Measurements from ENCODE around the gene HARBI1.

DNA sequence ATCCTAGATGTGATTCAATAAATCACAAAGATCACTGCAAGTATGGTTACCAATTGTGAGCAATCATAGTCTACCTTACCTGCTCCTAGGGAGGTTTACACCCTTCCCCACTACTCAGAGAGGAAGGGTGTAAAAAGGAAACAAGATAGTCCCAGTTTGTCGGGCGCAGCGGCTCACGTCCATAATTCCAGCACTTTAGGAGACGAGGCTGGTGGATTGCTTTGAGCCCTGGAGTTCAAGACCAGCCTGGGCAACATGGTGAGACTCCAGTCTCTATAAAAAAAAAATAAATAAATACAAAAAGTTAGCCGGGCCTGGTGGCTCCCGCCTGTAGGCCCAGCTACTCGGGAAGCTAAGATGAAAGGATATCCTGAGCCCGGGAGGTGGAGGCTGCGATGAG, 22.2 kb downstream of the HARBI1 start:
- TF ChIP-seq, protein P1, sequence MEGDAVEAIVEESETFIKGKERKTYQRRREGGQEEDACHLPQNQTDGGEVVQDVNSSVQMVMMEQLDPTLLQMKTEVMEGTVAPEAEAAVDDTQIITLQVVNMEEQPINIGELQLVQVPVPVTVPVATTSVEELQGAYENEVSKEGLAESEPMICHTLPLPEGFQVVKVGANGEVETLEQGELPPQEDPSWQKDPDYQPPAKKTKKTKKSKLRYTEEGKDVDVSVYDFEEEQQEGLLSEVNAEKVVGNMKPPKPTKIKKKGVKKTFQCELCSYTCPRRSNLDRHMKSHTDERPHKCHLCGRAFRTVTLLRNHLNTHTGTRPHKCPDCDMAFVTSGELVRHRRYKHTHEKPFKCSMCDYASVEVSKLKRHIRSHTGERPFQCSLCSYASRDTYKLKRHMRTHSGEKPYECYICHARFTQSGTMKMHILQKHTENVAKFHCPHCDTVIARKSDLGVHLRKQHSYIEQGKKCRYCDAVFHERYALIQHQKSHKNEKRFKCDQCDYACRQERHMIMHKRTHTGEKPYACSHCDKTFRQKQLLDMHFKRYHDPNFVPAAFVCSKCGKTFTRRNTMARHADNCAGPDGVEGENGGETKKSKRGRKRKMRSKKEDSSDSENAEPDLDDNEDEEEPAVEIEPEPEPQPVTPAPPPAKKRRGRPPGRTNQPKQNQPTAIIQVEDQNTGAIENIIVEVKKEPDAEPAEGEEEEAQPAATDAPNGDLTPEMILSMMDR (conservative IDR thresholded peaks at IDR 0.05; ENCODE audit: low read length) = no peak
- TF ChIP-seq EZH2phosphoT487 (IDR thresholded peaks at IDR 0.05; ENCODE audit: borderline replicate concordance) = no peak
